ENCODE results near the gene COX7A2.

COX7A2 gene

GRCh38 chr6:75196081-75196687, 47.4 kb downstream of the COX7A2 start:
- no peak for DNase-seq

- no peak for DNase-seq
Observed at GRCh38 chr6:75188221-75188925, 55.2 kb downstream of the COX7A2 start.

Measured in CD4-positive, alpha-beta T cell treated with Interferon gamma for 1 hour (primary cell).